Body of pancreas (tissue), 4 donors: ENCODE measurements around the gene HIP1R. TPM values are rescaled to one million over a fixed set of nuclear protein-coding genes. Genes with fewer than 3 reads are reported as not detected.

Source experiments
- ATAC-seq: fragments of 150-250 bp; one replicate; pipeline ENCODE4 v1.9.1; 2016
- DNase-seq, 4 donors: peaks; one replicate each; pipeline ENCODE4 v3.0.0-alpha.2; 2019
- H3K27ac ChIP-seq, 4 donors: fragments of 200-600 bp; sonication (generic); 1 replicate in 3 of 4; 2 replicates in 1 of 4; pipeline versions ENCODE4 v1.5.1 to v1.6.1; 2016 to 2019; ENCODE audit warnings: mild to moderate bottlenecking in 1 of 4, mixed read lengths in 1 of 4, moderate library complexity in 1 of 4
- H3K27me3 ChIP-seq, 2 donors: fragments of 200-600 bp; sonication (generic); one replicate each; pipeline ENCODE4 v1.6.0; 2016; ENCODE audit warnings: mild to moderate bottlenecking in 1 of 2
- H3K36me3 ChIP-seq, 2 donors: fragments of 200-600 bp; sonication (generic); replicated peaks in 1 of 2; 2 replicates each; pipeline ENCODE4 v1.5.1; 2016; ENCODE audit warnings: low read depth in 2 of 2; ENCODE audit not compliant: insufficient read depth in 1 of 2
- H3K4me1 ChIP-seq: fragments of 200-600 bp; sonication (generic); one replicate; pipeline ENCODE4 v1.6.0; 2016
- H3K4me3 ChIP-seq, 2 donors: fragments of 200-600 bp; sonication (generic); 1 replicate in 1 of 2; 2 replicates in 1 of 2; pipeline ENCODE4 v1.5.1; 2016 to 2019
- H3K9me3 ChIP-seq, 3 donors: fragments of 200-600 bp; sonication (generic); 1 replicate in 2 of 3; 2 replicates in 1 of 3; pipeline ENCODE4 v1.5.1; 2016
- CTCF ChIP-seq, 7 experiments: fragments of 450-650 bp in 4 of 7; fragments of 200-600 bp in 3 of 7; sonication (generic) in 3 of 7; IDR thresholded peaks; one replicate each; pipeline ENCODE4 v1.5.1; 2016 to 2019; ENCODE audit warnings: antibody characterized with exemption in 7 of 7
- POLR2A ChIP-seq, 3 donors: fragments of 450-650 bp; IDR thresholded peaks; one replicate each; pipeline ENCODE4 v1.6.1; 2016; ENCODE audit warnings: antibody characterized with exemption in 3 of 3, mild to moderate bottlenecking in 2 of 3
- WGBS, 2 donors: methylation state at CpG; one replicate each; pipeline ENCODE4 v1.1.5; 2017; 5-methylcytosine and 5-hydroxymethylcytosine counted together
- intact Hi-C: fragments of 100-400 bp; cut with DNase I; formaldehyde crosslinking; loops from one replicate; pipeline ENCODE4 v1.15.1; 2023
- total RNA-seq, 2 donors: library from RNA; depleted of rRNA; stranded (reverse); fragments of >200 nt; gene quantifications; one replicate each; pipeline ENCODE4 v1.1.0, GENCODE V29; 2016

Gene HIP1R
- total RNA-seq, 2 donors from 2014 or later = 111 to 183 TPM

- DNase-seq = peak; percentile 54 to 73 (median 66)
- no peak for ATAC-seq
- H3K27me3 ChIP-seq = no peaks in the 10 kb centered on the region
- H3K4me3 ChIP-seq = no peak overlapping the region
- intact Hi-C loops = no loop called here
- no peaks in the 10 kb centered on the region for H3K9me3 ChIP-seq
- H3K27ac ChIP-seq = peak overlapping the region in 3 of 4 donors; percentile 72 to 89 (median 83)
- 62 to 80% methylated on average over 10 to 17 of the region's 17 CpGs for WGBS, 2 donors
- no peaks in the 10 kb centered on the region for H3K36me3 ChIP-seq
- peaks cover 95% of the 10 kb centered on the region for H3K4me1 ChIP-seq
- TF ChIP-seq POLR2A (IDR thresholded peaks at IDR 0.05) (no peak), CTCF (IDR thresholded peaks at IDR 0.05) (no peak)
These were observed 31.1 kb downstream of the HIP1R start for GRCh38 chr12:122866379-122866778.

GRCh38 chr12:122866950-122867607 lies 31.8 kb downstream of the HIP1R start:
- Histone ChIP-seq H3K27me3 (no peaks in the 10 kb centered on the region), H3K4me1 (peaks cover 95% of the 10 kb centered on the region), H3K9me3 (no peaks in the 10 kb centered on the region), H3K36me3 (no peaks in the 10 kb centered on the region), H3K27ac (peak overlapping the region; percentile 72 to 89 (median 82)), H3K4me3 (no peak overlapping the region)
- intact Hi-C loops = no loop called here
- DNase-seq (peak in 1 of 4 donors; percentile 55), ATAC-seq (no peak)
- 66 to 74% methylated on average over 24 to 29 of the region's 36 CpGs for WGBS, 2 donors
- TF ChIP-seq POLR2A (IDR thresholded peaks at IDR 0.05) (no peak), CTCF (IDR thresholded peaks at IDR 0.05) (no peak)

- intact Hi-C loops = no loop called here
- ATAC-seq = peak; percentile 77
- H3K27me3 ChIP-seq = no peaks in the 10 kb centered on the region
- 12 to 30% methylated on average over 13 to 33 of the region's 33 CpGs for WGBS, 2 donors
- TF ChIP-seq CTCF (IDR thresholded peaks at IDR 0.05) (peak in 5 of 7 experiments; percentile 35 to 67 (median 44)), POLR2A (IDR thresholded peaks at IDR 0.05) (peak in 2 of 3 donors; percentile 59 to 60)
- H3K4me1 ChIP-seq = peaks cover 95% of the 10 kb centered on the region
- no peaks in the 10 kb centered on the region for H3K36me3 ChIP-seq
- peak overlapping the region; percentile 72 to 89 (median 82) for H3K27ac ChIP-seq
- no peak overlapping the region for H3K4me3 ChIP-seq
- H3K9me3 ChIP-seq = no peaks in the 10 kb centered on the region
- DNase-seq = peak; percentile 93 to 96 (median 95)
These were observed 32.6 kb downstream of the HIP1R start for GRCh38 chr12:122867691-122868461.

GRCh38 chr12:122868471-122869177 lies 33.4 kb downstream of the HIP1R start:
- Histone ChIP-seq H3K4me3 (no peak overlapping the region), H3K4me1 (peaks cover 95% of the 10 kb centered on the region), H3K27ac (peak overlapping the region; percentile 72 to 89 (median 82)), H3K9me3 (no peaks in the 10 kb centered on the region), H3K27me3 (no peaks in the 10 kb centered on the region), H3K36me3 (no peaks in the 10 kb centered on the region)
- DNase-seq (no peak), ATAC-seq (no peak)
- intact Hi-C loops = no loop called here
- WGBS, 2 donors = 85 to 89% methylated on average over 13 of the region's 13 CpGs
- TF ChIP-seq POLR2A (IDR thresholded peaks at IDR 0.05) (no peak), CTCF (IDR thresholded peaks at IDR 0.05) (no peak)
